Testis (tissue), 3 donors: ENCODE results near the gene TGFBR2. TPM values are rescaled to one million over a fixed set of nuclear protein-coding genes. Genes with fewer than 3 reads are reported as not detected.

Experiments used
- DNase-seq: peaks from one replicate; pipeline ENCODE4 v3.0.0-alpha.2; 2019
- H3K27ac ChIP-seq, 2 donors: fragments of 200-600 bp; sonication (generic); one replicate each; pipeline ENCODE4 v1.5.1; 2019
- H3K27me3 ChIP-seq: fragments of 200-600 bp; sonication (generic); one replicate; pipeline ENCODE4 v1.5.1; 2019
- H3K36me3 ChIP-seq: fragments of 200-600 bp; sonication (generic); one replicate; pipeline ENCODE4 v1.5.1; 2017; ENCODE audit warnings: low read depth; ENCODE audit errors: missing control alignments
- H3K4me1 ChIP-seq: fragments of 200-600 bp; sonication (generic); one replicate; pipeline ENCODE4 v1.5.1; 2019
- H3K4me3 ChIP-seq, 2 donors: fragments of 200-600 bp; sonication (generic); one replicate each; pipeline ENCODE4 v1.5.1; 2017 to 2019
- H3K9me3 ChIP-seq: fragments of 200-600 bp; sonication (generic); one replicate; pipeline ENCODE4 v1.5.1; 2017
- POLR2A ChIP-seq: fragments of 450-650 bp; IDR thresholded peaks from one replicate; pipeline ENCODE4 v1.6.1; 2017; ENCODE audit warnings: antibody characterized with exemption, mild to moderate bottlenecking, moderate library complexity
- WGBS, 2 donors: methylation state at CpG; one replicate each; pipeline ENCODE4 v1.1.5; 2018; 5-methylcytosine and 5-hydroxymethylcytosine counted together
- intact Hi-C: fragments of 100-400 bp; cut with DNase I; formaldehyde crosslinking; loops from one replicate; pipeline ENCODE4 v1.15.1; 2023; ENCODE audit warnings: low total_unique reads
- polyA plus RNA-seq: library from polyadenylated mRNA; stranded (reverse); fragments of 350-450 nt; fragmentation: Illumina TruSeq; extraction: RNeasy Lipid Tissue Mini Kit (QIAGEN cat#74804); gene quantifications from one replicate; pipeline ENCODE4 v1.2.3, GENCODE V29; 2014; ENCODE audit warnings: low read depth, low replicate concordance; ENCODE audit not compliant: insufficient read depth
- total RNA-seq, 2 donors: library from RNA; depleted of rRNA; stranded (reverse); fragments of >200 nt; gene quantifications; one replicate each; pipeline ENCODE4 v1.2.3, GENCODE V29; 2016
- TF ChIP-seq, protein P1 (sequence below), 3 experiments: fragments of 450-650 bp in 2 of 3; fragments of 200-600 bp in 1 of 3; sonication (generic) in 1 of 3; IDR thresholded peaks; one replicate each; pipeline ENCODE4 v1.5.1; 2016 to 2019; ENCODE audit warnings: antibody characterized with exemption in 3 of 3, mild to moderate bottlenecking in 2 of 3, moderate library complexity in 1 of 3

Gene TGFBR2
- total and polyA plus RNA-seq, 3 donors from 2014 or later: 18.7 to 35.3 (median 26.1) TPM

DNA sequence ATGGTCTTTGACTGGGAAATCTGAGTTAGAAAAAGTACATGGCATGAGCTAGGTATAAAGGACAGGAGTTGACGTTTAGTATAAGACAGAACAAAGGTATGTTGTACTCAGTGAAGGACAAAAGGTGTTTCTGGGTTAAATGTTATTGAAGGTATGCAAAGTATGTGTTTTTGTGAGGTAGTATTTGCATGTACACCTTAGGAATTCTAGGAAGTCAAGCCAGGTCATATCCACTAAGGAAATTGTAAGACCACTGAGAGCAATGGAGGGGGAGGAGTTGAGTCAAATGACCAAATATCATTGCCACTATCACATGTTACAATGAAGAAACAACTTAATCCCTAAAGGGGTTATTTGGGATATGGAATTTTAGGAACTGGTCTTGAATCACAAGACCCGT, 24.4 kb upstream of the TGFBR2 start:
- intact Hi-C loops: no loop called here
- TF ChIP-seq, protein P1, sequence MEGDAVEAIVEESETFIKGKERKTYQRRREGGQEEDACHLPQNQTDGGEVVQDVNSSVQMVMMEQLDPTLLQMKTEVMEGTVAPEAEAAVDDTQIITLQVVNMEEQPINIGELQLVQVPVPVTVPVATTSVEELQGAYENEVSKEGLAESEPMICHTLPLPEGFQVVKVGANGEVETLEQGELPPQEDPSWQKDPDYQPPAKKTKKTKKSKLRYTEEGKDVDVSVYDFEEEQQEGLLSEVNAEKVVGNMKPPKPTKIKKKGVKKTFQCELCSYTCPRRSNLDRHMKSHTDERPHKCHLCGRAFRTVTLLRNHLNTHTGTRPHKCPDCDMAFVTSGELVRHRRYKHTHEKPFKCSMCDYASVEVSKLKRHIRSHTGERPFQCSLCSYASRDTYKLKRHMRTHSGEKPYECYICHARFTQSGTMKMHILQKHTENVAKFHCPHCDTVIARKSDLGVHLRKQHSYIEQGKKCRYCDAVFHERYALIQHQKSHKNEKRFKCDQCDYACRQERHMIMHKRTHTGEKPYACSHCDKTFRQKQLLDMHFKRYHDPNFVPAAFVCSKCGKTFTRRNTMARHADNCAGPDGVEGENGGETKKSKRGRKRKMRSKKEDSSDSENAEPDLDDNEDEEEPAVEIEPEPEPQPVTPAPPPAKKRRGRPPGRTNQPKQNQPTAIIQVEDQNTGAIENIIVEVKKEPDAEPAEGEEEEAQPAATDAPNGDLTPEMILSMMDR (IDR thresholded peaks at IDR 0.05): no peak
- no peak for TF ChIP-seq POLR2A
- Histone ChIP-seq H3K27me3 (no peaks in the 10 kb centered on the region), H3K36me3 (no peaks in the 10 kb centered on the region), H3K4me3 (no peak overlapping the region), H3K27ac (no peak overlapping the region), H3K4me1 (no peaks in the 10 kb centered on the region), H3K9me3 (no peaks in the 10 kb centered on the region)
- 88 to 90% methylated on average over 2 of the region's 2 CpGs for WGBS, 2 donors
- DNase-seq: no peak

DNA sequence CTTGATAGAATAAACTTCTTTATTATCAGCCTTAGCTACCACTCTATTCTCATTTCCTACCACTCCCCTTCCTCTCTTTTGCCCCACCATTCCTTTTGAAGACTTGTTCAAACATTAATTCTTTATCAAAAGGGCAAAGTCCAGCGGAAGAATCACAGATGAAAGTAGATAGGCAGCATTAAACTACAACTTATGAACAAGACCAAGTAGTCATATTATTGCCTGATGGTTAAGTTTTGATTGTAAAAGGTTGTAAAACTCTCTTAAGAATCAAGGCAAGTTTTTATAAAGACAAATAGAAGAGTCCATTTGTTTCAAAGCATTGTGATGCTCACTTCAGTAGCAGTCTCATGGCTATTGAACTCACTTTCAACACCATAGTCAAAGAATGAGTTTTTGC, 22.4 kb upstream of the TGFBR2 start:
- no peak overlapping the region for H3K27ac ChIP-seq
- intact Hi-C loops: no loop called here
- no peaks in the 10 kb centered on the region for H3K36me3 ChIP-seq
- no peak overlapping the region for H3K4me3 ChIP-seq
- 97% methylated on average over 1 of the region's 1 CpG for WGBS, 2 donors
- no peak for DNase-seq
- no peaks in the 10 kb centered on the region for H3K9me3 ChIP-seq
- H3K4me1 ChIP-seq: no peaks in the 10 kb centered on the region
- H3K27me3 ChIP-seq: no peaks in the 10 kb centered on the region
- TF ChIP-seq, protein P1 (IDR thresholded peaks at IDR 0.05): no peak

DNA sequence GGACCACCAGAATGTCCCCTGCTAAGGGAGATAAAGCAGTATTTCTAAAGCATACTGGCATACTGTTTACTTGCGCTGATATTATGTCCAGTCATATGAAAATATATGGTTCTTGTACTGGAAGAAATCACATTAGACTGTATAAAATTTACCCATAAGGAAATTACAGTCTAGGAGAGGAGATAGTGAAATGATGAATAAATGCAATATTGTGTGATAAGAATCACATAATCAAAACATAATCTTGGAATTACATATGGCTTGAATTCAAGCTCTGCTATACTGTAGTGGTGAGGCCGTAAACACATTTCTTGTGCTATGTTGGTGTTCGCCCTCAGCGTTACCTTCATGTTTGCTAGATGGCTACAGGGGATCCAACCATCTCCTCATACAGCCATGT, 20.7 kb upstream of the TGFBR2 start:
- TF ChIP-seq, protein P1 (IDR thresholded peaks at IDR 0.05): no peak
- TF ChIP-seq POLR2A: no peak
- Histone ChIP-seq H3K36me3 (no peaks in the 10 kb centered on the region), H3K9me3 (no peaks in the 10 kb centered on the region), H3K4me1 (no peaks in the 10 kb centered on the region), H3K27ac (no peak overlapping the region), H3K27me3 (no peaks in the 10 kb centered on the region), H3K4me3 (no peak overlapping the region)
- no peak for DNase-seq
- intact Hi-C loops: no loop called here
- 98 to 99% methylated on average over 4 of the region's 4 CpGs for WGBS, 2 donors

DNA sequence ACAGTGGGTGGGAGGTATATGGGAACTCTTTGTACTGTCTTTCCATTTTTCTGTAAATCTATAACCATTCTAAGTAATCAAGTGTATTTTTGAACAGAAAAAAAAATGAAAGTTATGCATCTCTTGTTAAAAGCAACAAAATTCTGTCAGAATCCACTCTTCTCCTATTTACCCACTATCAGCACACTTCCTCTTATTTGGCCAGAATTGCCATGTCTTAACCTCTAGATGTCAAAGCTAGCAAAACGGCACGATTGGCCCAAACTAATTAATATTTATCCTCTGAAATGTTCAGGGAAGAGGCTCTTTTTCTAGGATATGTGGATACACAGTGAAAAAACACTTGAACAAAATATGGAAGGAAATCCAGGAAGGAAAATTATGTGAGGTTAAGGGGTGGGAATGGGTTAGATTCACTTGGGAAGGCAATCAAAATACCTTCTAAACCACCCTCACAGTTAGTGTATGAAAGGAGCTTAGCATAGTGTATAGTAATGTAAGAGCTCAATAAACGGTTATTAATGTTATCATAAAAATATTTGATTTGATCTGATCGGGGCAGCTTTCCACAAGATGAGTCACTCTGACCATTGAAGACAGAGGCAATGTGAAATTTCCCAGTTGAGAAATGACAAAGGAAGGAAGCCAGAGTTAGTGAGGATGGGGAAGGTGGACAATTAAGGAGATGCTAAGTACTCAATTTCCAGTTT, 20.1 kb upstream of the TGFBR2 start:
- WGBS, 2 donors: 84 to 86% methylated on average over 4 of the region's 4 CpGs
- H3K4me1 ChIP-seq: no peaks in the 10 kb centered on the region
- H3K27me3 ChIP-seq: no peaks in the 10 kb centered on the region
- no peak overlapping the region for H3K27ac ChIP-seq
- no peak for TF ChIP-seq POLR2A
- TF ChIP-seq, protein P1 (IDR thresholded peaks at IDR 0.05): no peak
- intact Hi-C loops: no loop called here
- H3K9me3 ChIP-seq: no peaks in the 10 kb centered on the region
- no peak overlapping the region for H3K4me3 ChIP-seq
- DNase-seq: no peak
- H3K36me3 ChIP-seq: no peaks in the 10 kb centered on the region
